Panc1 (cell line): ENCODE data around the gene GHITM. TPM values are rescaled to one million over a fixed set of nuclear protein-coding genes. Genes with fewer than 3 reads are reported as not detected.

Experiments
- ATAC-seq: fragments of 200-7000 bp; cut with Tn5 transposase; 2 replicates; pipeline ENCODE4 v1.9.1; 2020; ENCODE audit warnings: mild to moderate bottlenecking, moderate library complexity
- BruUV-seq: library from RNA; stranded (reverse); fragments of 400-500 nt; replicated peaks from 2 replicates; lab custom pipeline; 2021; lab: Mats Ljungman, UMichigan
- CTCF ChIA-PET: fragments of 300-600 bp; sonication (Branson Sonifier 250); formaldehyde crosslinking; loops from one replicate; lab custom pipeline; 2022; ENCODE audit warnings: antibody characterized with exemption; lab: Charles Lee
- POLR2A ChIA-PET: fragments of 300-600 bp; sonication (Branson Sonifier 250); formaldehyde crosslinking; loops from one replicate; lab custom pipeline; 2022; ENCODE audit warnings: antibody characterized with exemption; lab: Charles Lee
- DNase-seq: peaks from one replicate; pipeline ENCODE4 v3.0.0-alpha.2; 2010; ENCODE audit warnings: low read depth, low spot score
- H3K27ac ChIP-seq: 2 replicates; pipeline ENCODE4 v1.5.1; 2011; ENCODE audit warnings: mild to moderate bottlenecking, low read length, inconsistent platforms
- H3K27me3 ChIP-seq: fragments of 200-500 bp; sonication (Bioruptor generic); 2 replicates; pipeline ENCODE4 v1.6.0; 2014; ENCODE audit warnings: low read length, inconsistent platforms; ENCODE audit not compliant: control insufficient read depth, insufficient read depth
- H3K36me3 ChIP-seq: fragments of 200-500 bp; sonication (Bioruptor generic); 2 replicates; pipeline ENCODE4 v1.5.1; 2014; ENCODE audit warnings: inconsistent platforms, mild to moderate bottlenecking, low read length, moderate library complexity; ENCODE audit not compliant: control insufficient read depth, insufficient read depth
- H3K4me1 ChIP-seq: 2 replicates; pipeline ENCODE4 v1.5.1; 2011; ENCODE audit warnings: inconsistent platforms, mild to moderate bottlenecking, low read length, moderate library complexity; ENCODE audit not compliant: control insufficient read depth, insufficient read depth
- H3K4me3 ChIP-seq, 2 experiments: 2 replicates each; pipeline ENCODE4 v1.5.1; 2011 to 2012; ENCODE audit warnings: low read depth in 2 of 2, low read length in 2 of 2, mild to moderate bottlenecking in 2 of 2, inconsistent platforms in 1 of 2, moderate library complexity in 1 of 2
- H3K9me3 ChIP-seq: fragments of 200-500 bp; sonication (Bioruptor generic); 2 replicates; pipeline ENCODE4 v1.5.1; 2014; ENCODE audit warnings: low read depth, mild to moderate bottlenecking, inconsistent platforms, low read length, moderate library complexity; ENCODE audit not compliant: control insufficient read depth, insufficient read depth
- CTCF ChIP-seq: fragments of 450-650 bp; IDR thresholded peaks from 2 replicates; pipeline ENCODE4 v1.5.1; 2017; ENCODE audit warnings: mild to moderate bottlenecking
- POLR2AphosphoS5 ChIP-seq: IDR thresholded peaks from 2 replicates; pipeline ENCODE4 v1.6.1; 2012; ENCODE audit warnings: mild to moderate bottlenecking, low read depth, low read length, moderate library complexity
- REST ChIP-seq, 2 experiments: IDR thresholded peaks; 2 replicates each; pipeline ENCODE4 v1.6.1; 2011 to 2012; ENCODE audit warnings: low read depth in 2 of 2, control low read depth in 1 of 2, low read length in 1 of 2, mild to moderate bottlenecking in 1 of 2, moderate library complexity in 1 of 2; ENCODE audit not compliant: insufficient read depth in 1 of 2
- SIN3A ChIP-seq: IDR thresholded peaks from 2 replicates; pipeline ENCODE4 v1.6.1; 2012; ENCODE audit warnings: low read depth, mild to moderate bottlenecking, low read length, moderate library complexity, borderline replicate concordance; ENCODE audit not compliant: insufficient read depth
- TCF7L2 ChIP-seq: IDR thresholded peaks from 2 replicates; pipeline ENCODE4 v1.6.1; 2011; ENCODE audit warnings: mild to moderate bottlenecking, low read depth, low read length, inconsistent platforms
- in situ Hi-C: cut with HindIII; loops from 2 replicates; pipeline ENCODE4 v1.10.0; 2016; ENCODE audit warnings: low sequenced_read_pairs, low pct_unique_long_range_greater_than_20kb
- intact Hi-C: fragments of 100-400 bp; cut with micrococcal nuclease; formaldehyde crosslinking; loops from one replicate; pipeline ENCODE4 v1.10.0; 2022; ENCODE audit not compliant: unreplicated experiment
- total RNA-seq: library from RNA; stranded (reverse); gene quantifications from one replicate; pipeline ENCODE4 v1.2.1, GENCODE V29; 2021; ENCODE audit not compliant: unreplicated experiment

The GHITM gene
- total RNA-seq, 1 experiment from 2014 or later = 188 TPM

GRCh38 chr10:84181631-84182030, 42.3 kb downstream of the GHITM start:
- intact Hi-C loops (no loop called here), in situ Hi-C loops (no loop called here)
- no peak overlapping the region for H3K4me3 ChIP-seq
- no peak for TF ChIP-seq TCF7L2
- TF ChIP-seq SIN3A = no peak
- TF ChIP-seq POLR2AphosphoS5 = no peak
- no peak for TF ChIP-seq REST (IDR thresholded peaks at IDR 0.05; ENCODE audit: insufficient read depth in 1 of 2, low read depth in 2 of 2, low read length in 1 of 2)
- no peaks in the 10 kb centered on the region for H3K4me1 ChIP-seq
- no peak overlapping the region for H3K27ac ChIP-seq
- no peaks in the 10 kb centered on the region for H3K9me3 ChIP-seq
- POLR2A ChIA-PET = no interaction called here
- no peaks in the 10 kb centered on the region for H3K36me3 ChIP-seq
- no peaks in the 10 kb centered on the region for H3K27me3 ChIP-seq
- CTCF ChIA-PET = no interaction called here
- no peak for DNase-seq
- BruUV-seq = no TSS peak
- ATAC-seq = no peak

- in situ Hi-C loops = no loop called here
- H3K9me3 ChIP-seq = no peaks in the 10 kb centered on the region
These were observed 45.2 kb downstream of the GHITM start for GRCh38 chr10:84184517-84184916.

More at GRCh38 chr10:84184517-84184916, 45.2 kb downstream of the GHITM start:
- ATAC-seq (no peak), DNase-seq (no peak)
- no peaks in the 10 kb centered on the region for H3K36me3 ChIP-seq
- peaks cover 3% of the 10 kb centered on the region; the same call in 1 of the 2 replicates for H3K27me3 ChIP-seq
- intact Hi-C loops = no loop called here
- H3K27ac ChIP-seq = no peak overlapping the region
- H3K4me3 ChIP-seq = no peak overlapping the region
- CTCF ChIA-PET = no interaction called here
- no TSS peak for BruUV-seq
- H3K4me1 ChIP-seq = no peaks in the 10 kb centered on the region
- POLR2A ChIA-PET = no interaction called here
- TF ChIP-seq TCF7L2 (no peak), REST (IDR thresholded peaks at IDR 0.05; ENCODE audit: insufficient read depth in 1 of 2, low read depth in 2 of 2, low read length in 1 of 2) (no peak), POLR2AphosphoS5 (no peak), SIN3A (no peak), CTCF (no peak)
